ENCODE measurements around the gene SWT1. TPM values are rescaled to one million over a fixed set of nuclear protein-coding genes. Genes with fewer than 3 reads are reported as not detected.

Gene SWT1
- total and polyA plus RNA-seq, 2 experiments from 2014 or later: 3.4 to 9.5 TPM

GRCh38 chr1:185292237-185292636 lies 135.3 kb downstream of the SWT1 start:
- Histone ChIP-seq H3K9me2 (replicated peaks; ENCODE audit: insufficient read depth) (no peaks in the 10 kb centered on the region), H3K79me2 (no peaks in the 10 kb centered on the region), H2AFZ (no peak overlapping the region), H3K4me2 (no peak overlapping the region), H3K27ac (no peak overlapping the region), H4K20me1 (ENCODE audit: insufficient read depth, poor library complexity, severe bottlenecking) (no peaks in the 10 kb centered on the region), H3K4me3 (no peak overlapping the region), H3K27me3 (no peaks in the 10 kb centered on the region), H3K4me1 (ENCODE audit: insufficient read depth) (no peaks in the 10 kb centered on the region), H3K9me3 (ENCODE audit: low read depth) (no peaks in the 10 kb centered on the region), H3K36me3 (replicated peaks; ENCODE audit: insufficient read depth, low read depth) (no peaks in the 10 kb centered on the region)
- no peak for TF ChIP-seq EZH2phosphoT487 (IDR thresholded peaks at IDR 0.05; ENCODE audit: low read depth, severe bottlenecking, unreplicated experiment)
- no peak for TF ChIP-seq EZH2 (IDR thresholded peaks at IDR 0.05; ENCODE audit: borderline replicate concordance)
- TF ChIP-seq CTCF (IDR thresholded peaks at IDR 0.05; ENCODE audit: poor library complexity): no peak
- WGBS (ENCODE audit: low lambda C conversion rate, missing lambda C conversion rate): 85% methylated on average over 5 of the region's 5 CpGs
- DNase-seq (ENCODE audit: low spot score): no peak

- no peak for DNase-seq (ENCODE audit: low spot score)
- Histone ChIP-seq H4K20me1 (ENCODE audit: insufficient read depth, poor library complexity, severe bottlenecking) (no peaks in the 10 kb centered on the region), H3K4me2 (no peak overlapping the region), H2AFZ (no peak overlapping the region), H3K4me1 (ENCODE audit: insufficient read depth) (no peaks in the 10 kb centered on the region), H3K79me2 (no peaks in the 10 kb centered on the region), H3K36me3 (replicated peaks; ENCODE audit: insufficient read depth, low read depth) (no peaks in the 10 kb centered on the region), H3K9me3 (ENCODE audit: low read depth) (no peaks in the 10 kb centered on the region), H3K9me2 (replicated peaks; ENCODE audit: insufficient read depth) (no peaks in the 10 kb centered on the region), H3K4me3 (no peak overlapping the region), H3K27ac (no peak overlapping the region), H3K27me3 (no peaks in the 10 kb centered on the region)
- WGBS (ENCODE audit: low lambda C conversion rate, missing lambda C conversion rate): 85% methylated on average over 1 of the region's 1 CpG
- no peak for TF ChIP-seq EZH2 (IDR thresholded peaks at IDR 0.05; ENCODE audit: borderline replicate concordance)
- TF ChIP-seq CTCF (IDR thresholded peaks at IDR 0.05; ENCODE audit: poor library complexity): no peak
- no peak for TF ChIP-seq EZH2phosphoT487 (IDR thresholded peaks at IDR 0.05; ENCODE audit: low read depth, severe bottlenecking, unreplicated experiment)
Measured at GRCh38 chr1:185293967-185294542, 137.1 kb downstream of the SWT1 start.

GRCh38 chr1:185295091-185295490 lies 138.1 kb downstream of the SWT1 start:
- no peaks in the 10 kb centered on the region for H4K20me1 ChIP-seq (ENCODE audit: insufficient read depth, poor library complexity, severe bottlenecking)
- H3K4me1 ChIP-seq (ENCODE audit: insufficient read depth): no peaks in the 10 kb centered on the region
- no peak for TF ChIP-seq CTCF (IDR thresholded peaks at IDR 0.05; ENCODE audit: poor library complexity)
- TF ChIP-seq EZH2 (IDR thresholded peaks at IDR 0.05; ENCODE audit: borderline replicate concordance): no peak
- TF ChIP-seq EZH2phosphoT487 (IDR thresholded peaks at IDR 0.05; ENCODE audit: low read depth, severe bottlenecking, unreplicated experiment): no peak
- no peak overlapping the region for H2AFZ ChIP-seq
- no peaks in the 10 kb centered on the region for H3K27me3 ChIP-seq
- H3K4me2 ChIP-seq: no peak overlapping the region
- peaks cover 2% of the 10 kb centered on the region for H3K36me3 ChIP-seq (replicated peaks; ENCODE audit: insufficient read depth, low read depth)
- DNase-seq (ENCODE audit: low spot score): no peak
- no peaks in the 10 kb centered on the region for H3K9me2 ChIP-seq (replicated peaks; ENCODE audit: insufficient read depth)
- H3K79me2 ChIP-seq: no peaks in the 10 kb centered on the region
- H3K27ac ChIP-seq: no peak overlapping the region
- no peaks in the 10 kb centered on the region for H3K9me3 ChIP-seq (ENCODE audit: low read depth)
- no peak overlapping the region for H3K4me3 ChIP-seq

GRCh38 chr1:185297982-185298381 lies 141.0 kb downstream of the SWT1 start:
- no peak overlapping the region for H2AFZ ChIP-seq
- no peak overlapping the region for H3K27ac ChIP-seq
- TF ChIP-seq EZH2 (IDR thresholded peaks at IDR 0.05; ENCODE audit: borderline replicate concordance) (no peak), EZH2phosphoT487 (IDR thresholded peaks at IDR 0.05; ENCODE audit: low read depth, severe bottlenecking, unreplicated experiment) (no peak), CTCF (IDR thresholded peaks at IDR 0.05; ENCODE audit: poor library complexity) (no peak)
- no peaks in the 10 kb centered on the region for H3K4me1 ChIP-seq (ENCODE audit: insufficient read depth)
- DNase-seq (ENCODE audit: low spot score): no peak
- H4K20me1 ChIP-seq (ENCODE audit: insufficient read depth, poor library complexity, severe bottlenecking): peaks cover 2% of the 10 kb centered on the region
- no peaks in the 10 kb centered on the region for H3K27me3 ChIP-seq
- peaks cover 10% of the 10 kb centered on the region for H3K36me3 ChIP-seq (replicated peaks; ENCODE audit: insufficient read depth, low read depth)
- H3K9me3 ChIP-seq (ENCODE audit: low read depth): no peaks in the 10 kb centered on the region
- no peak overlapping the region for H3K4me2 ChIP-seq
- WGBS (ENCODE audit: low lambda C conversion rate, missing lambda C conversion rate): 100% methylated on average over 2 of the region's 2 CpGs
- no peaks in the 10 kb centered on the region for H3K79me2 ChIP-seq
- no peaks in the 10 kb centered on the region for H3K9me2 ChIP-seq (replicated peaks; ENCODE audit: insufficient read depth)
- no peak overlapping the region for H3K4me3 ChIP-seq
